MCF 10A (cell line): ENCODE measurements around the gene NAA60. TPM values are rescaled to one million over a fixed set of nuclear protein-coding genes. Genes with fewer than 3 reads are reported as not detected.
"Not testable (repeated sequence)": the region's sequence is repeated elsewhere in the genome, so short reads cannot be mapped to it uniquely, and the experiment has no call there.

Experiments
- BruUV-seq: library from RNA; stranded (reverse); fragments of 400-500 nt; replicated peaks from 2 replicates; lab custom pipeline; 2021; lab: Mats Ljungman, UMichigan
- CTCF ChIA-PET: fragments of 300-600 bp; sonication (Branson Sonifier 250); formaldehyde crosslinking; extraction: SDS; loops from one replicate; lab custom pipeline; 2021; ENCODE audit warnings: antibody characterized with exemption, inconsistent platforms; lab: Yijun Ruan, JAX
- POLR2A ChIA-PET: fragments of 300-600, 350-650 bp; sonication (Branson Sonifier 250); formaldehyde crosslinking; extraction: SDS; loops from one replicate; lab custom pipeline; 2020; ENCODE audit warnings: antibody characterized with exemption, inconsistent platforms; lab: Yijun Ruan, JAX
- DNase-seq: peaks from one replicate; pipeline ENCODE4 v3.0.0-alpha.2; 2018; ENCODE audit not compliant: unreplicated experiment
- H3K27ac Mint-ChIP-seq: one replicate; pipeline ENCODE4 v1.8.0; 2022; ENCODE audit warnings: mild to moderate bottlenecking, low read depth, mixed read lengths; ENCODE audit not compliant: unreplicated experiment
- H3K27me3 Mint-ChIP-seq: one replicate; pipeline ENCODE4 v1.8.0; 2022; ENCODE audit warnings: mixed read lengths; ENCODE audit not compliant: insufficient read depth, unreplicated experiment
- H3K36me3 Mint-ChIP-seq: one replicate; pipeline ENCODE4 v1.8.0; 2022; ENCODE audit warnings: mild to moderate bottlenecking, moderate library complexity, mixed read lengths; ENCODE audit not compliant: insufficient read depth, unreplicated experiment
- H3K4me1 Mint-ChIP-seq: one replicate; pipeline ENCODE4 v1.8.0; 2022; ENCODE audit warnings: mixed read lengths; ENCODE audit not compliant: insufficient read depth, unreplicated experiment
- H3K4me3 Mint-ChIP-seq: one replicate; pipeline ENCODE4 v1.8.0; 2022; ENCODE audit warnings: mild to moderate bottlenecking, moderate library complexity, mixed read lengths; ENCODE audit not compliant: unreplicated experiment
- H3K9me3 Mint-ChIP-seq: one replicate; pipeline ENCODE4 v1.8.0; 2022; ENCODE audit warnings: mixed read lengths; ENCODE audit not compliant: unreplicated experiment
- CTCF ChIP-seq: fragments of 200-600 bp; IDR thresholded peaks from one replicate; pipeline ENCODE4 v1.8.0; 2022; ENCODE audit warnings: antibody characterized with exemption, mild to moderate bottlenecking; ENCODE audit not compliant: unreplicated experiment
- intact Hi-C: fragments of 100-400 bp; cut with micrococcal nuclease; formaldehyde crosslinking; loops from 2 replicates; pipeline ENCODE4 v1.14.1; 2022
- total RNA-seq: library from RNA; stranded (reverse); gene quantifications from 2 replicates; pipeline ENCODE4 v1.2.3, GENCODE V29; 2022

Gene NAA60
- total RNA-seq, 1 experiment from 2014 or later, result 38.6 TPM

- ChIA-PET CTCF (interaction anchor here (1.1 to 1.9 kb wide), 2 partner anchors 9 to 232 kb away, joined by 3 to 6 read pairs; no protein-coding TSS in a partner anchor), POLR2A (interaction anchor here (1.0 to 1.9 kb wide), 4 partner anchors 11 to 364 kb away, joined by 3 to 4 read pairs (median 3); partner anchors contain the start of gene ZNF213)
- no peak for TF ChIP-seq CTCF
- Mint-ChIP-seq H3K4me3 (no peak overlapping the region), H3K27ac (no peak overlapping the region), H3K4me1 (no peaks in the 10 kb centered on the region), H3K9me3 (no peaks in the 10 kb centered on the region), H3K36me3 (peaks cover 6% of the 10 kb centered on the region), H3K27me3 (no peaks in the 10 kb centered on the region)
- no peak for DNase-seq
- intact Hi-C loops, result no loop called here
- BruUV-seq, result no TSS peak
Observed at GRCh38 chr16:3498988-3499387, 55.5 kb downstream of the NAA60 start.

DNA sequence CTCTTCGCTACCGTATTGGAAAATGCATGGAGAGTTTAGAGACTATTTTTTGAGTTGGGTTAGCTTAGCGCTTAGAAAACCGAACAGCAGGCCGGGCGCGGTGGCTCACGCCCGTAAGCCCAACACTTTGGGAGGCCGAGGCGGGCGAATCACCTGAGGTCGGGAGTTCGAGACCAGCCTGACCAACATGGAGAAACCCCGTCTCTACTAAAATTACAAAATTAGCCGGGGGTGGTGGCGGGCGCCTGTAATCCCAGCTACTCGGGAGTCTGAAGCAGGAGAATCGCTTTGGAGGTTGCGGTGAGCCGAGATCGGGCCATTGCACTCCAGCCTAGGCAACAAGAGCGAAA lies 57.9 kb downstream of the NAA60 start:
- intact Hi-C loops, DNase-seq, BruUV-seq, H3K27me3 Mint-ChIP-seq, H3K9me3 Mint-ChIP-seq, H3K4me1 Mint-ChIP-seq: not testable (repeated sequence)
- CTCF ChIA-PET, result interaction anchor here (0.7 to 1.1 kb wide), 2 partner anchors 49 to 319 kb away, joined by 3 read pairs; no protein-coding TSS in a partner anchor
- Mint-ChIP-seq H3K4me3 (peak overlapping the region; percentile 81), H3K36me3 (peaks cover 25% of the 10 kb centered on the region), H3K27ac (peak overlapping the region; percentile 93)
- POLR2A ChIA-PET, result interaction anchor here (0.7 to 1.2 kb wide), 3 partner anchors 58 to 237 kb away, joined by 4 read pairs; partner anchors contain the start of genes NAA60 and ZNF597

DNA sequence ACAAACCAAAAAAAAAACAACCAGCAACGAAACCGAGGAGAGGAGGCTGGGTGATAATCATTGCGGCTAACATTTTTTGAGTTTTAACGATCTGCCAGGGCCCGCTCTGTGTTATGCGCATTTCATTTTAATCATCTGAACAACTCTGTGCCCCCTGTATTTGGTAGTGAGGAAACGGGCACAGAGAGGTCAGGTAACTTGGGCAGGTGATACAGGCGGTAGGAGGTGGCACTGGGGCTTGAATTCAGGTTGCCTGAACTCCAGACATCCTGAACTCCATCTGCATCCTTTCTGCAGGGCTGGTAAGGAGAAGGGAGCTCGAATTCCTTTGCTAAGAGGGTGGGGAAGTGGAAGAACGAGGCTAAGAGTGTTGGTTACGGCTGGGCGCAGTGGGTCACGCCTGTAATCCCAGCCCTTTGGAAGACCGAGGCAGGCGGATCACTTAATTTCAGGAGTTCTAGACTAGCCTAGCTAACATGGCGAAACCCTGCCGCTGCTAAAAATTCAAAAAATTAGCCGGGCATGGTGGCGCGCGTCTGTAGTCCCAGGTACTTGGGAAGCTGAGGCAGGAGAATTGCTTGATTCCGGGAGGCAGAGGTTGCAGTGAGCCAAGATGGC lies 58.4 kb downstream of the NAA60 start:
- peak overlapping the region; percentile 93 for H3K27ac Mint-ChIP-seq
- ChIA-PET POLR2A (interaction anchor here (0.6 to 1.2 kb wide), 3 partner anchors 46 to 238 kb away, joined by 3 to 4 read pairs (median 4); partner anchors contain the start of genes NAA60 and ZNF597), CTCF (interaction anchor here (0.7 to 2.0 kb wide), 3 partner anchors 11 to 319 kb away, joined by 3 to 4 read pairs (median 3); no protein-coding TSS in a partner anchor)
- H3K4me3 Mint-ChIP-seq, result peak overlapping the region; percentile 81
- H3K9me3 Mint-ChIP-seq, result no peaks in the 10 kb centered on the region
- H3K4me1 Mint-ChIP-seq, result no peaks in the 10 kb centered on the region
- no peak for DNase-seq
- BruUV-seq, result no TSS peak
- no peak for TF ChIP-seq CTCF
- H3K27me3 Mint-ChIP-seq, result no peaks in the 10 kb centered on the region
- intact Hi-C loops, result no loop called here
- H3K36me3 Mint-ChIP-seq, result peaks cover 30% of the 10 kb centered on the region

- Mint-ChIP-seq H3K36me3 (peaks cover 45% of the 10 kb centered on the region), H3K9me3 (no peaks in the 10 kb centered on the region), H3K4me3 (no peak overlapping the region), H3K27ac (no peak overlapping the region), H3K4me1 (peaks cover 4% of the 10 kb centered on the region), H3K27me3 (no peaks in the 10 kb centered on the region)
- no TSS peak for BruUV-seq
- ChIA-PET CTCF (interaction anchor here (0.7 to 2.0 kb wide), 2 partner anchors 10 to 846 kb away, joined by 3 to 4 read pairs; no protein-coding TSS in a partner anchor), POLR2A (no interaction called here)
- no peak for TF ChIP-seq CTCF
- intact Hi-C loops, result no loop called here
- DNase-seq, result no peak
Observed at GRCh38 chr16:3503523-3503922, 60.0 kb downstream of the NAA60 start.
